Endothelial cell (in vitro differentiated cells): ENCODE results near the gene SH3PXD2A. TPM values are rescaled to one million over a fixed set of nuclear protein-coding genes. Genes with fewer than 3 reads are reported as not detected.
"Not testable (repeated sequence)": the region's sequence is repeated elsewhere in the genome, so short reads cannot be mapped to it uniquely, and the experiment has no call there.

ENCODE experiments used
- DNase-seq: peaks from one replicate; pipeline ENCODE4 v3.0.0; 2021; ENCODE audit warnings: low spot score
- H3K27ac Mint-ChIP-seq: one replicate; pipeline ENCODE4 v1.8.0; 2021; ENCODE audit warnings: mixed read lengths, inconsistent platforms; ENCODE audit not compliant: unreplicated experiment
- H3K27me3 Mint-ChIP-seq: one replicate; pipeline ENCODE4 v1.8.0; 2021; ENCODE audit warnings: mild to moderate bottlenecking, moderate library complexity, mixed read lengths, inconsistent platforms; ENCODE audit not compliant: unreplicated experiment
- H3K36me3 Mint-ChIP-seq: one replicate; pipeline ENCODE4 v1.8.0; 2021; ENCODE audit warnings: mild to moderate bottlenecking, low read depth, mixed read lengths, inconsistent platforms; ENCODE audit not compliant: unreplicated experiment
- H3K4me1 Mint-ChIP-seq: one replicate; pipeline ENCODE4 v1.8.0; 2021; ENCODE audit warnings: mild to moderate bottlenecking, mixed read lengths, inconsistent platforms; ENCODE audit not compliant: unreplicated experiment
- H3K4me3 Mint-ChIP-seq: one replicate; pipeline ENCODE4 v1.8.0; 2021; ENCODE audit warnings: mild to moderate bottlenecking, mixed read lengths, inconsistent platforms; ENCODE audit not compliant: unreplicated experiment
- H3K9me3 Mint-ChIP-seq: one replicate; pipeline ENCODE4 v1.8.0; 2021; ENCODE audit warnings: mixed read lengths, inconsistent platforms; ENCODE audit not compliant: unreplicated experiment
- CTCF ChIP-seq: fragments of 200-600 bp; sonication (generic); IDR thresholded peaks from one replicate; pipeline ENCODE4 v1.5.0; 2021; ENCODE audit warnings: antibody characterized with exemption; ENCODE audit not compliant: unreplicated experiment
- total RNA-seq: library from RNA; stranded (reverse); fragmentation: NEBNext Ultra II Directional; extraction: Animal tissue kit (Norgen Biotek cat#: 25700); gene quantifications from one replicate; pipeline ENCODE4 v1.2.1, GENCODE V29; 2021; ENCODE audit not compliant: unreplicated experiment

Gene SH3PXD2A
- total RNA-seq, 1 donor from 2014 or later = 59.9 TPM

- peaks cover 28% of the 10 kb centered on the region for H3K36me3 Mint-ChIP-seq
- H3K9me3 Mint-ChIP-seq = no peaks in the 10 kb centered on the region
- peak overlapping the region; percentile 96 for H3K27ac Mint-ChIP-seq
- H3K4me1 Mint-ChIP-seq = peaks cover 57% of the 10 kb centered on the region
- peak overlapping the region; percentile 33 for H3K4me3 Mint-ChIP-seq
- H3K27me3 Mint-ChIP-seq = peaks cover 4% of the 10 kb centered on the region
- DNase-seq = peak; percentile 42
- TF ChIP-seq CTCF = no peak
These were observed 122.3 kb downstream of the SH3PXD2A start for GRCh38 chr10:103733045-103733419.

GRCh38 chr10:103732339-103733044 lies 122.9 kb downstream of the SH3PXD2A start:
- peaks cover 4% of the 10 kb centered on the region for H3K27me3 Mint-ChIP-seq
- DNase-seq = no peak
- TF ChIP-seq CTCF = no peak
- H3K9me3 Mint-ChIP-seq = no peaks in the 10 kb centered on the region
- peak overlapping the region; percentile 51 for H3K4me3 Mint-ChIP-seq
- peaks cover 54% of the 10 kb centered on the region for H3K4me1 Mint-ChIP-seq
- peak overlapping the region; percentile 96 for H3K27ac Mint-ChIP-seq
- H3K36me3 Mint-ChIP-seq = peaks cover 29% of the 10 kb centered on the region

- Mint-ChIP-seq H3K27ac (peak overlapping the region; percentile 52), H3K27me3 (peaks cover 7% of the 10 kb centered on the region), H3K4me1 (peaks cover 57% of the 10 kb centered on the region), H3K4me3 (no peak overlapping the region), H3K36me3 (peaks cover 30% of the 10 kb centered on the region), H3K9me3 (no peaks in the 10 kb centered on the region)
- TF ChIP-seq CTCF = no peak
- DNase-seq = no peak
These were observed 123.6 kb downstream of the SH3PXD2A start for GRCh38 chr10:103731609-103732270.

- Mint-ChIP-seq H3K4me1 (peaks cover 56% of the 10 kb centered on the region), H3K27ac (peak overlapping the region; percentile 86), H3K36me3 (peaks cover 31% of the 10 kb centered on the region)
- H3K27me3 Mint-ChIP-seq, DNase-seq, H3K9me3 Mint-ChIP-seq, H3K4me3 Mint-ChIP-seq: not testable (repeated sequence)
These were observed 124.3 kb downstream of the SH3PXD2A start for GRCh38 chr10:103731026-103731425.

- Mint-ChIP-seq H3K9me3 (no peaks in the 10 kb centered on the region), H3K27me3 (peaks cover 5% of the 10 kb centered on the region), H3K4me1 (peaks cover 50% of the 10 kb centered on the region), H3K36me3 (peaks cover 31% of the 10 kb centered on the region), H3K27ac (no peak overlapping the region), H3K4me3 (no peak overlapping the region)
- no peak for TF ChIP-seq CTCF
- DNase-seq = no peak
These were observed 125.5 kb downstream of the SH3PXD2A start for GRCh38 chr10:103729851-103730250.
